ENCODE data around the gene SLC22A3. TPM values are rescaled to one million over a fixed set of nuclear protein-coding genes. Genes with fewer than 3 reads are reported as not detected.

The SLC22A3 gene
- total and polyA plus RNA-seq, 2 of the 13 experiments (the other 11 are each of a cell fraction or from before 2014, with no cell fraction given) = 12.0 to 31.5 TPM

DNA sequence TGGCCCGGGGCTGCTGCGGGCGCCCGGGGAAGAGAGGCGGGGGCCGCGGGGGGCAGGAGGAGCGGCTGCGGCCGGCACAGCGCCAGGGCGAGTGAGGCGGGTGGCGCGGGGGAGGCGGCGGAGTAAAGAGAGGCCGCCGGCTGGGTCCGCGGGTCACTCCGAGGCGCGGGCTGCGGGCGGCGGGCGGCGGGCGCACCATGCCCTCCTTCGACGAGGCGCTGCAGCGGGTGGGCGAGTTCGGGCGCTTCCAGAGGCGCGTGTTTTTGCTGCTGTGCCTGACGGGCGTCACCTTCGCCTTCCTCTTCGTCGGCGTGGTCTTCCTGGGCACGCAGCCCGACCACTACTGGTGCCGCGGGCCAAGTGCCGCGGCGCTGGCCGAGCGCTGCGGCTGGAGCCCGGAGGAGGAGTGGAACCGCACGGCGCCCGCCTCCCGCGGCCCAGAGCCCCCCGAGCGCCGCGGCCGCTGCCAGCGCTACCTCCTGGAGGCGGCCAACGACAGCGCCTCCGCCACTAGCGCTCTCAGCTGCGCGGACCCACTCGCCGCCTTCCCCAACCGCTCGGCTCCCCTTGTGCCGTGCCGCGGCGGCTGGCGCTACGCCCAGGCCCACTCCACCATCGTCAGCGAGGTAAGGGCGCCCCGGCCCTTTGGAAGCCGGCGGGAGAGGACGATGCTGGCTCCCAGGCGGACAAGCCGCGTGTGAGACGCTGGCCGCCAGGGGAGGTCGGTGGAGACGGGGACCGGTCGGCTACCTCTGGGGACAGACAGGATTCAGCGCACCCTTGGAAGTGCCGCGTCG lies at the start of gene SLC22A3 (continued):
- TF ChIP-seq NFE2L2 (IDR thresholded peaks at IDR 0.05; ENCODE audit: low read length) (no peak), ZMYM3 (CRISPR knock-in tag; IDR thresholded peaks at IDR 0.05) (no peak; the same call in 1 of the 2 replicates), ZNF556 (CRISPR knock-in tag; IDR thresholded peaks at IDR 0.05; ENCODE audit: borderline replicate concordance) (0 out of 2 replicates have a peak, but pooled peaks have one; percentile 26), SRY (CRISPR knock-in tag; IDR thresholded peaks at IDR 0.05) (peak; percentile 31; the same call in 1 of the 2 replicates), AGO1 (IDR thresholded peaks at IDR 0.05; ENCODE audit: low read depth, low read length, poor library complexity, severe bottlenecking) (no peak), ZNF580 (CRISPR knock-in tag; IDR thresholded peaks at IDR 0.05; ENCODE audit: borderline replicate concordance, low read depth) (0 out of 2 replicates have a peak, but pooled peaks have one; percentile 26), MAF1 (CRISPR knock-in tag; IDR thresholded peaks at IDR 0.05; ENCODE audit: borderline replicate concordance) (no peak; the same call in 1 of the 2 replicates), ZNF761 (CRISPR knock-in tag; conservative IDR thresholded peaks at IDR 0.05) (no peak), TEAD2 (CRISPR knock-in tag; IDR thresholded peaks at IDR 0.05) (no peak), TMF1 (CRISPR knock-in tag; IDR thresholded peaks at IDR 0.05; ENCODE audit: low read depth) (no peak), THAP11 (CRISPR knock-in tag; IDR thresholded peaks at IDR 0.05) (no peak), ZFYVE20 (CRISPR knock-in tag; IDR thresholded peaks at IDR 0.05; ENCODE audit: borderline replicate concordance, low read depth) (no peak), ZBTB20 (CRISPR knock-in tag; IDR thresholded peaks at IDR 0.05; ENCODE audit: borderline replicate concordance, low read depth) (0 out of 2 replicates have a peak, but pooled peaks have one; percentile 83), TCF7L2 (IDR thresholded peaks at IDR 0.05; ENCODE audit: low read depth, low read length) (no peak), ZEB1 (IDR thresholded peaks at IDR 0.05; ENCODE audit: insufficient replicate concordance, low read depth) (no peak), IKZF4 (CRISPR knock-in tag; IDR thresholded peaks at IDR 0.05; ENCODE audit: borderline replicate concordance, low read depth, not compliant biosample characterization) (no peak)
- TF ChIP-seq, protein P1, sequence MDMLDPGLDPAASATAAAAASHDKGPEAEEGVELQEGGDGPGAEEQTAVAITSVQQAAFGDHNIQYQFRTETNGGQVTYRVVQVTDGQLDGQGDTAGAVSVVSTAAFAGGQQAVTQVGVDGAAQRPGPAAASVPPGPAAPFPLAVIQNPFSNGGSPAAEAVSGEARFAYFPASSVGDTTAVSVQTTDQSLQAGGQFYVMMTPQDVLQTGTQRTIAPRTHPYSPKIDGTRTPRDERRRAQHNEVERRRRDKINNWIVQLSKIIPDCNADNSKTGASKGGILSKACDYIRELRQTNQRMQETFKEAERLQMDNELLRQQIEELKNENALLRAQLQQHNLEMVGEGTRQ (IDR thresholded peaks at IDR 0.05; ENCODE audit: low read depth, low read length) = no peak
- TF ChIP-seq, protein P1 (CRISPR knock-in tag; IDR thresholded peaks at IDR 0.05; ENCODE audit: borderline replicate concordance) = no peak
- TF ChIP-seq, protein P2, sequence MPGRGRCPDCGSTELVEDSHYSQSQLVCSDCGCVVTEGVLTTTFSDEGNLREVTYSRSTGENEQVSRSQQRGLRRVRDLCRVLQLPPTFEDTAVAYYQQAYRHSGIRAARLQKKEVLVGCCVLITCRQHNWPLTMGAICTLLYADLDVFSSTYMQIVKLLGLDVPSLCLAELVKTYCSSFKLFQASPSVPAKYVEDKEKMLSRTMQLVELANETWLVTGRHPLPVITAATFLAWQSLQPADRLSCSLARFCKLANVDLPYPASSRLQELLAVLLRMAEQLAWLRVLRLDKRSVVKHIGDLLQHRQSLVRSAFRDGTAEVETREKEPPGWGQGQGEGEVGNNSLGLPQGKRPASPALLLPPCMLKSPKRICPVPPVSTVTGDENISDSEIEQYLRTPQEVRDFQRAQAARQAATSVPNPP (CRISPR knock-in tag; IDR thresholded peaks at IDR 0.05) = no peak
- TF ChIP-seq, protein P3, sequence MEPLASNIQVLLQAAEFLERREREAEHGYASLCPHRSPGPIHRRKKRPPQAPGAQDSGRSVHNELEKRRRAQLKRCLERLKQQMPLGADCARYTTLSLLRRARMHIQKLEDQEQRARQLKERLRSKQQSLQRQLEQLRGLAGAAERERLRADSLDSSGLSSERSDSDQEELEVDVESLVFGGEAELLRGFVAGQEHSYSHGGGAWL (CRISPR knock-in tag; IDR thresholded peaks at IDR 0.05) = 0 out of 2 replicates have a peak, but pooled peaks have one; percentile 10

Data from HepG2 (cell line).